ENCODE results near the gene GNAT3.

- TF ChIP-seq POLR2AphosphoS5 (IDR thresholded peaks at IDR 0.05; ENCODE audit: low read depth) = no peak
- no peak for TF ChIP-seq CTCF (IDR thresholded peaks at IDR 0.05; ENCODE audit: insufficient read depth, low read length)
- TF ChIP-seq GABPA (IDR thresholded peaks at IDR 0.05; ENCODE audit: low read depth) = no peak
- TF ChIP-seq REST (IDR thresholded peaks at IDR 0.05; ENCODE audit: insufficient replicate concordance, low read depth) = no peak
- TF ChIP-seq SPI1 (IDR thresholded peaks at IDR 0.05; ENCODE audit: borderline replicate concordance, low read depth) = no peak
These were observed 58.0 kb downstream of the GNAT3 start for GRCh38 chr7:80453699-80454340.
